ENCODE data around the gene KCP.

Gene KCP

DNA sequence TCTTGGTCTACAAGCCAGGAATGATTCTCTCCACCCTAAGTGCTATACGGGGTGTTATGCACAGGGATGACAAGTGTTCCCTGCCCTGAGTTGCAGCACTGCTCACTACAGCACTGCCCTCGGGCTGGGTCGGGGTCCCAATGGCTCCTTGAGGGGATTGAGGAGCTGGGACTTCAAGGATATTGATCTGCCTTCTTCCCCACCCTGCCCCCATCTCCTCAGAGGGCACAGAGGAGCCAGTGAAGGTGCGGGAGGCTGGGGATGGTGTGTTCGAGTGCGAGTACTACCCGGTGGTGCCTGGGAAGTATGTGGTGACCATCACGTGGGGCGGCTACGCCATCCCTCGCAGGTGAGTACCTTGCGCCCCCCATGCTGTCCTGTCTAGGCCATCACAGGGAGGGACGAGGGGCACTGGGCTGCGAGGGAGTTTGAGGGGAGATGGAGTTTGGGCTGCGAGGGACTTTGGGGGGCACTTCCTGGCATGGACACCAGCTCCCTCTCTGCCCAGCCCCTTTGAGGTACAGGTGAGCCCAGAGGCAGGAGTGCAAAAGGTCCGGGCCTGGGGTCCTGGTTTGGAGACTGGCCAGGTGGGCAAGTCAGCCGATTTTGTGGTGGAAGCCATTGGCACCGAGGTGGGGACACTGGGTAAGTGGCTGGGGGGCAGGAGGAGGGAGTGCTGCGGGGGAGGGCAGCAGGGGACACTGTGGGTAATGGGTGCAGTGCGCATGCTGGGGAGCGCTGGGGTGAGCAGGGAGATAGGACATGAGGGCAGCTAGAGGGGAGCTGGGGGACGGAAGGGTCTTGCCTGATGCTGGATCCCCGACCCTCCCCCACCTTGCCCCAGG, 70.0 kb downstream of the KCP start:
- DNase-seq (ENCODE audit: low spot score in 2 of 2): no peak
- H3K27me3 Mint-ChIP-seq: no peaks in the 10 kb centered on the region
- H3K9me3 Mint-ChIP-seq: no peaks in the 10 kb centered on the region
- no peak overlapping the region for H3K27ac Mint-ChIP-seq (ENCODE audit: low read depth)
- H3K4me1 Mint-ChIP-seq: no peaks in the 10 kb centered on the region
- no peak overlapping the region for H3K4me3 Mint-ChIP-seq
- peaks cover 1% of the 10 kb centered on the region for H3K36me3 Mint-ChIP-seq (ENCODE audit: insufficient read depth)
- ATAC-seq (replicated peaks; ENCODE audit: extremely low read depth, poor library complexity, severe bottlenecking): no peak

- Mint-ChIP-seq H3K27ac (ENCODE audit: low read depth) (no peak overlapping the region), H3K4me3 (no peak overlapping the region), H3K36me3 (ENCODE audit: insufficient read depth) (peaks cover 1% of the 10 kb centered on the region), H3K4me1 (no peaks in the 10 kb centered on the region), H3K9me3 (no peaks in the 10 kb centered on the region), H3K27me3 (no peaks in the 10 kb centered on the region)
- DNase-seq (ENCODE audit: low spot score in 2 of 2) (no peak), ATAC-seq (replicated peaks; ENCODE audit: extremely low read depth, poor library complexity, severe bottlenecking) (no peak)
Measured at GRCh38 chr7:128839751-128840177, 70.7 kb downstream of the KCP start.

DNA sequence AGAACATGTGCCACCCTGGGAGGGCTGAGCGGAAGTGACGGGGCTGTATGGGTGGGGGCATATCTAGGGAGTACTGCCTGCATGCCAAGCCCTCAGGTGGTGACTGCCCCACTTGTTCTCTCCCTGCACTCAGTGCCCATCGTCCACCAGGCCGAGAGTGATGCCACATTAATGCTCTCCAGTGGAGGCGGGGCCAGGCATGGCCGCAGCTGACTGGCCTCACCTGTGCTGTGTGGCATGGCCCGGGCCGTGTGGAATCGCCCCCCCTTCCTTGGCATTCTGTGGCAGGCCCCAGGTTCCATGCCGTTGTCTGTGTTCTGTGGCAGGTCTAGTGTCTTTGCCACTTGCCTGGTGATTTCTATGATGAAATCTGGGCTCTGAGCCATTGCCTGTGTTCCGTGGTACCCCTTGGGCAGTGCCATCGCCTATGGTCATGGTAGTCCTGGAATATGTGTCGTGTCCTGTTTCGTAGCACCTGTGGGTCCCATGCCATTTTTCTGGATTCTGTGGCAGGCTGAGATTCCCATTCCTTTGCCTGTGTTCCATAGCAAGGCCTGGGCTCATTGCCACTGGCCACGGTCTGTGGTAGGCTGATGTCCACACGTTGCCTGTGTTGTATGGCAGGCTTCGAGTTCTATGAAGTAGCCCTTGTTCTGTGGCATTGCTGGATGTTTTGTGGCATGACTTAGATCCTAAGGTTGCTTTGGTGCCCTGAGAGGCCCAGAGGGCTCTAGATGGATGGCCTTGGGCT, 71.4 kb downstream of the KCP start:
- Mint-ChIP-seq H3K4me3 (no peak overlapping the region), H3K27ac (ENCODE audit: low read depth) (no peak overlapping the region), H3K9me3 (no peaks in the 10 kb centered on the region), H3K27me3 (no peaks in the 10 kb centered on the region), H3K4me1 (no peaks in the 10 kb centered on the region), H3K36me3 (ENCODE audit: insufficient read depth) (peaks cover 1% of the 10 kb centered on the region)
- ATAC-seq (replicated peaks; ENCODE audit: extremely low read depth, poor library complexity, severe bottlenecking) (no peak), DNase-seq (ENCODE audit: low spot score in 2 of 2) (no peak)

DNA sequence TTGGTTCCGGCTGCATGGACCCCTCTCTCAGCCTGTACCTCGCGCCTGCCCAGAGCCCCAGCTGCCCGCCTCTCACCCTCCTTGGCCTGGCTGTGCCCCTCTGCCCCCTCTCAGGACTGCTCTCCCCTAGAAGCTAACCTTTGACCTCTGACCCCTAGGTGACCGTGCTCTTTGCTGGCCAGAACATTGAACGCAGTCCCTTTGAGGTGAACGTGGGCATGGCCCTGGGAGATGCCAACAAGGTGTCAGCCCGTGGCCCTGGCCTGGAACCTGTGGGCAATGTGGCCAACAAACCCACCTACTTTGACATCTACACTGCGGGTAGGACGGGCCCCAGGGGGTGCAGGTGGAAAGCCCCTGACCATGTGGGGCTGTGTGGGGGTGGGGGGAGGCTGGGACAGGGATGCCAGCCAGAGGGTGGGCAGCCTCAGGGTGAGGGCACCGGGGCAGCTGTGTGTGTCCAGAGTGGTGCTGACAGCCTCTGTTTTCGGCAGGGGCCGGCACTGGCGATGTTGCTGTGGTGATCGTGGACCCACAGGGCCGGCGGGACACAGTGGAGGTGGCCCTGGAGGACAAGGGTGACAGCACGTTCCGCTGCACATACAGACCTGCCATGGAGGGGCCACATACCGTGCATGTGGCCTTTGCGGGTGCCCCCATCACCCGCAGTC, 72.3 kb downstream of the KCP start:
- Mint-ChIP-seq H3K4me3 (no peak overlapping the region), H3K27me3 (no peaks in the 10 kb centered on the region), H3K9me3 (no peaks in the 10 kb centered on the region), H3K36me3 (ENCODE audit: insufficient read depth) (peaks cover 1% of the 10 kb centered on the region), H3K27ac (ENCODE audit: low read depth) (no peak overlapping the region), H3K4me1 (no peaks in the 10 kb centered on the region)
- ATAC-seq (replicated peaks; ENCODE audit: extremely low read depth, poor library complexity, severe bottlenecking): no peak
- DNase-seq (ENCODE audit: low spot score in 2 of 2): no peak

DNA sequence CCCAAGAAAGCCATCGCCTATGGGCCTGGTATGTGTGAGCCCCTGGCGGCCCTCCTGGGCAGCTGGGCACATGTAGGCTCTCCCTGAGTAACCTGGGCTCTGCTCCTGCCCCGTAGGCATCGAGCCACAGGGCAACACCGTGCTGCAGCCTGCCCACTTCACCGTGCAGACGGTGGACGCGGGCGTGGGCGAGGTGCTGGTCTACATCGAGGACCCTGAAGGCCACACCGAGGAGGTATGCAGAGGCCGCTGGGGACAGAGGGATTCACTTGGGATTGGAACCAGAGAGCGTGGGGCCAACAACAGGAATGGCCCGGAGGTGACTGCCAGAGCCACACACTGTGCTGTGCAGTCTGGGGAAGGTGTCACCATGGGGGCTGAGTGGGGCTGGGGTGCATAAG, 73.0 kb downstream of the KCP start:
- Mint-ChIP-seq H3K9me3 (no peaks in the 10 kb centered on the region), H3K4me1 (no peaks in the 10 kb centered on the region), H3K4me3 (no peak overlapping the region)

DNA sequence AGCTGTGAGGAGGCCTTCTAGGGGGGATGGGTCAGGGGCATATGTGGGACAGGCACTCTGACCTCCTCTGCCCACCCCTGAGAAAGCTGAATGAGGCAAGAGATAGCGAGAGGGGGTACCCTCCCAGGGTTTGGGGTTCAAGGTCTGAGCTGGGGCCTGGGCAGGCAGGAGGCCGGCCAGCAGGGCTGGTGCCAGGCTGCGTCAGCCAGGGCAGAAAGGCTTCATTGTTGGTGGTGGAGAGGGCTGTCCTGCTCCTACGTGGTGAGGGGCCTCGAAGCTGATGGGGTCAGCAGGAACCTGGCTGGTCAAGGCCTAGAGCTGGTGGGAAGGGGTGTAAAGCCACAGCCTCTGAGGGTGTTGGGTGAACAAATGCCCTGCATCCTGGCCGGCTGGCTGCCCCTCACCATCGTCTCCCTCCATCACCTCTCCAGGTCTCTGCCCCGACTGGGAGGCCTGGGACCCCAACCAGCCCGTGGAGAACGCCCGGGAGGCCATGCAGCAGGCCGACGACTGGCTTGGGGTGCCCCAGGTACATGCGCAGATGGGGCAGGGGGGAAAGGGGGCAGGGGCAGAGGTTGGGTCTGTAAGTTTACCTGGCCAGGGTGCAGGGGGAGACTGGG, 73.7 kb downstream of the KCP start:
- no peak overlapping the region for H3K4me3 Mint-ChIP-seq
- no peaks in the 10 kb centered on the region for H3K4me1 Mint-ChIP-seq
- peaks cover 10% of the 10 kb centered on the region for H3K27me3 Mint-ChIP-seq
- no peak overlapping the region for H3K27ac Mint-ChIP-seq (ENCODE audit: low read depth)
- no peaks in the 10 kb centered on the region for H3K9me3 Mint-ChIP-seq
- no peak for ATAC-seq (replicated peaks; ENCODE audit: extremely low read depth, poor library complexity, severe bottlenecking)
- H3K36me3 Mint-ChIP-seq (ENCODE audit: insufficient read depth): no peaks in the 10 kb centered on the region
- no peak for DNase-seq (ENCODE audit: low spot score in 2 of 2)

More for the DNA sequence above, 73.0 kb downstream of the KCP start:
- ATAC-seq (replicated peaks; ENCODE audit: extremely low read depth, poor library complexity, severe bottlenecking): no peak
- H3K36me3 Mint-ChIP-seq (ENCODE audit: insufficient read depth): peaks cover 1% of the 10 kb centered on the region
- no peak overlapping the region for H3K27ac Mint-ChIP-seq (ENCODE audit: low read depth)
- no peak for DNase-seq (ENCODE audit: low spot score in 2 of 2)
- peaks cover 4% of the 10 kb centered on the region for H3K27me3 Mint-ChIP-seq

GRCh38 chr7:128835790-128836641, 74.5 kb downstream of the KCP start:
- DNase-seq (ENCODE audit: low spot score in 2 of 2) (no peak), ATAC-seq (replicated peaks; ENCODE audit: extremely low read depth, poor library complexity, severe bottlenecking) (no peak)
- Mint-ChIP-seq H3K4me3 (no peak overlapping the region), H3K9me3 (no peaks in the 10 kb centered on the region), H3K36me3 (ENCODE audit: insufficient read depth) (no peaks in the 10 kb centered on the region), H3K27me3 (peaks cover 17% of the 10 kb centered on the region), H3K4me1 (no peaks in the 10 kb centered on the region), H3K27ac (ENCODE audit: low read depth) (no peak overlapping the region)

DNA sequence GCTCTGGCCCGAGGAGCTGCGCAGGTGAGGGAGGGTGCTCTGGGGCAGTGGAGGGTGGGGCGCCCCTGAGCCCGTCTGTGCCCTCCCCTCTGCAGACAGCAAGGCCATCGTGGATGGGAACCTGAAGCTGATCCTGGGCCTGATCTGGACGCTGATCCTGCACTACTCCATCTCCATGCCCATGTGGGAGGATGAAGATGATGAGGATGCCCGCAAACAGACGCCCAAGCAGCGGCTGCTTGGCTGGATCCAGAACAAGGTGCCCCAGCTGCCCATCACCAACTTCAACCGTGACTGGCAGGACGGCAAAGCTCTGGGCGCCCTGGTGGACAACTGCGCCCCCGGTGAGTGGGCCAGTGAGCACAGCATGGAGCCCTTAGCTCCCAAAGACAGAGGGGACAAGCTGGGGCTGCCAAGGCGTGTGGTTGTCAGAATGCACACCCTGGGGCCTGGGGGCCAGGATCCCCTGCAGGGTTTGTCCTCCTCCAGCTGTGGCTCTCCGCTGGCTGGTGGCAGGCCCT, 75.2 kb downstream of the KCP start:
- ATAC-seq (replicated peaks; ENCODE audit: extremely low read depth, poor library complexity, severe bottlenecking) (no peak), DNase-seq (ENCODE audit: low spot score in 2 of 2) (no peak)
- H3K4me1 Mint-ChIP-seq: peaks cover 6% of the 10 kb centered on the region
- H3K27ac Mint-ChIP-seq (ENCODE audit: low read depth): no peak overlapping the region
- no peak overlapping the region for H3K4me3 Mint-ChIP-seq
- H3K36me3 Mint-ChIP-seq (ENCODE audit: insufficient read depth): no peaks in the 10 kb centered on the region
- peaks cover 24% of the 10 kb centered on the region for H3K27me3 Mint-ChIP-seq
- no peaks in the 10 kb centered on the region for H3K9me3 Mint-ChIP-seq

DNA sequence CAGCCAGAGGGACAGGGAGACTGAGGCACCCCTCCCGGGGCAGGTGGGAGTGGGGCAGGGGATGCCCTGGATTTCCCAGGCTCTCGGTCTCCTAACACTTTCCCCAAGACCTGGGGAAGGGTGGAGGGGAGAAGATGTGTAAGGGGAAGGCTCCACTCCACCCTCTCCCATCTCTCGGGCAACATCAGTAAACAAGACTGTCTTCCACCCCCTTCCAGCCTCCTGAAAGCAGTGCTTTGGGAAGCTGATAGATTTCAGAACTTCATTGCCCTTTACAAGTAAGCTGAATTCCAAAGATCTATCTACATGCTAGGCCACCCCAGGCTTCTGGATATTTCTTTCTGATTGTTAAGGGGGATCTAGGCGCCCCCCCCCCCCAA, 76.6 kb downstream of the KCP start:
- DNase-seq (ENCODE audit: low spot score in 2 of 2): no peak
- no peak overlapping the region for H3K27ac Mint-ChIP-seq (ENCODE audit: low read depth)
- H3K9me3 Mint-ChIP-seq: no peaks in the 10 kb centered on the region
- ATAC-seq (replicated peaks; ENCODE audit: extremely low read depth, poor library complexity, severe bottlenecking): no peak
- no peak overlapping the region for H3K4me3 Mint-ChIP-seq
- peaks cover 7% of the 10 kb centered on the region for H3K4me1 Mint-ChIP-seq
- no peaks in the 10 kb centered on the region for H3K36me3 Mint-ChIP-seq (ENCODE audit: insufficient read depth)
- peaks cover 36% of the 10 kb centered on the region for H3K27me3 Mint-ChIP-seq

- H3K4me3 Mint-ChIP-seq: no peak overlapping the region
- no peaks in the 10 kb centered on the region for H3K9me3 Mint-ChIP-seq
- DNase-seq (ENCODE audit: low spot score in 2 of 2): no peak
- ATAC-seq (replicated peaks; ENCODE audit: extremely low read depth, poor library complexity, severe bottlenecking): no peak
- no peak overlapping the region for H3K27ac Mint-ChIP-seq (ENCODE audit: low read depth)
- H3K4me1 Mint-ChIP-seq: peaks cover 7% of the 10 kb centered on the region
- peaks cover 42% of the 10 kb centered on the region for H3K27me3 Mint-ChIP-seq
- H3K36me3 Mint-ChIP-seq (ENCODE audit: insufficient read depth): no peaks in the 10 kb centered on the region
Measured at GRCh38 chr7:128833148-128833945, 77.2 kb downstream of the KCP start.

DNA sequence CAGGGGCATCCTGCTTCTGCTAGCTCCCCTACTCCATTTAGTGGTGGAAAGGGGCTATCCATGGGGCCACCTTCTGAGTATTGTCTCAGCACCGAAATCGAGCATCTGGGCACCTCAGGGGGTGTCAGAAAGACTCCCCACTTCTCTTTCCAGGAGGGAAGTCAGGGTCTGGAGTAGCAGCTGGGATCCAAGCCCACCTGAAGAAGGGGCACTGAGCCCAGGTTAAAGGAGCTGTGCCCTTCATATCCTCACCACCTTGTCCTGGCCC, 77.7 kb downstream of the KCP start:
- peaks cover 7% of the 10 kb centered on the region for H3K4me1 Mint-ChIP-seq
- DNase-seq (ENCODE audit: low spot score in 2 of 2) (no peak), ATAC-seq (replicated peaks; ENCODE audit: extremely low read depth, poor library complexity, severe bottlenecking) (no peak)
- H3K27ac Mint-ChIP-seq (ENCODE audit: low read depth): no peak overlapping the region
- H3K4me3 Mint-ChIP-seq: no peak overlapping the region
- no peaks in the 10 kb centered on the region for H3K9me3 Mint-ChIP-seq
- peaks cover 48% of the 10 kb centered on the region for H3K27me3 Mint-ChIP-seq
- H3K36me3 Mint-ChIP-seq (ENCODE audit: insufficient read depth): no peaks in the 10 kb centered on the region

Measured in central memory CD8-positive, alpha-beta T cell (primary cell).